ENCODE data around the gene LGI1. TPM values are rescaled to one million over a fixed set of nuclear protein-coding genes. Genes with fewer than 3 reads are reported as not detected.

The LGI1 gene
- total RNA-seq, 1 experiment from 2014 or later, result not detected

DNA sequence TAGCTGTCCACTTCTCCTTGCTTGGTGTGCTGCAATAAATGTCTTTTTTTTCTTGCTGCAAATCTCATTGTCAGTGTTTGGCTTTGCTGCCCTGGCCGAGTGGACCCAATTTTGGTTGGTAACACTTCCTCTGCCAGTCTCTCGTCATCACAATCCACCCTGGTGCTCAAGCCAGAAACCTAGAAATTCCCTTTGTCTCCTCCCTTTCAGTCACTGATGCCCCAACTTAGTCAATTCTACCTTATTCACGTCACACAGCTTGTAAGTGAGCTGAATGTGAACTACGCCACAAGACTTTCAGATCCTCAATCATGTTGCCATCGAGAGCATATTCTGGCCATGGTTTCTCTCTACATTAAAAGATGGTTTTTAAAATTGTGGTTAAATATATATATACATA lies 42.4 kb upstream of the LGI1 start:
- ChIA-PET CTCF (no interaction called here), POLR2A (no interaction called here)
- no peaks in the 10 kb centered on the region for H3K4me1 ChIP-seq (ENCODE audit: control insufficient read depth, insufficient read depth, low read length)
- in situ Hi-C loops (cut with HindIII; ENCODE audit: low pct_unique_long_range_greater_than_20kb, low sequenced_read_pairs) (no loop called here), intact Hi-C loops (cut with micrococcal nuclease; ENCODE audit: unreplicated experiment) (no loop called here)
- H3K9me3 ChIP-seq (ENCODE audit: control insufficient read depth, insufficient read depth, low read depth, low read length), result no peaks in the 10 kb centered on the region
- no peaks in the 10 kb centered on the region for H3K36me3 ChIP-seq (ENCODE audit: control insufficient read depth, insufficient read depth, low read length)
- no peak overlapping the region for H3K27ac ChIP-seq (ENCODE audit: low read length)
- no peak for ATAC-seq
- TF ChIP-seq TCF7L2 (IDR thresholded peaks at IDR 0.05; ENCODE audit: low read depth, low read length), result no peak
- TF ChIP-seq, protein P1, sequence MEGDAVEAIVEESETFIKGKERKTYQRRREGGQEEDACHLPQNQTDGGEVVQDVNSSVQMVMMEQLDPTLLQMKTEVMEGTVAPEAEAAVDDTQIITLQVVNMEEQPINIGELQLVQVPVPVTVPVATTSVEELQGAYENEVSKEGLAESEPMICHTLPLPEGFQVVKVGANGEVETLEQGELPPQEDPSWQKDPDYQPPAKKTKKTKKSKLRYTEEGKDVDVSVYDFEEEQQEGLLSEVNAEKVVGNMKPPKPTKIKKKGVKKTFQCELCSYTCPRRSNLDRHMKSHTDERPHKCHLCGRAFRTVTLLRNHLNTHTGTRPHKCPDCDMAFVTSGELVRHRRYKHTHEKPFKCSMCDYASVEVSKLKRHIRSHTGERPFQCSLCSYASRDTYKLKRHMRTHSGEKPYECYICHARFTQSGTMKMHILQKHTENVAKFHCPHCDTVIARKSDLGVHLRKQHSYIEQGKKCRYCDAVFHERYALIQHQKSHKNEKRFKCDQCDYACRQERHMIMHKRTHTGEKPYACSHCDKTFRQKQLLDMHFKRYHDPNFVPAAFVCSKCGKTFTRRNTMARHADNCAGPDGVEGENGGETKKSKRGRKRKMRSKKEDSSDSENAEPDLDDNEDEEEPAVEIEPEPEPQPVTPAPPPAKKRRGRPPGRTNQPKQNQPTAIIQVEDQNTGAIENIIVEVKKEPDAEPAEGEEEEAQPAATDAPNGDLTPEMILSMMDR (IDR thresholded peaks at IDR 0.05), result no peak
- no peak for TF ChIP-seq SIN3A (IDR thresholded peaks at IDR 0.05; ENCODE audit: borderline replicate concordance, insufficient read depth, low read depth, low read length)
- no peak for TF ChIP-seq POLR2AphosphoS5 (IDR thresholded peaks at IDR 0.05; ENCODE audit: low read depth, low read length)
- TF ChIP-seq, protein P2, sequence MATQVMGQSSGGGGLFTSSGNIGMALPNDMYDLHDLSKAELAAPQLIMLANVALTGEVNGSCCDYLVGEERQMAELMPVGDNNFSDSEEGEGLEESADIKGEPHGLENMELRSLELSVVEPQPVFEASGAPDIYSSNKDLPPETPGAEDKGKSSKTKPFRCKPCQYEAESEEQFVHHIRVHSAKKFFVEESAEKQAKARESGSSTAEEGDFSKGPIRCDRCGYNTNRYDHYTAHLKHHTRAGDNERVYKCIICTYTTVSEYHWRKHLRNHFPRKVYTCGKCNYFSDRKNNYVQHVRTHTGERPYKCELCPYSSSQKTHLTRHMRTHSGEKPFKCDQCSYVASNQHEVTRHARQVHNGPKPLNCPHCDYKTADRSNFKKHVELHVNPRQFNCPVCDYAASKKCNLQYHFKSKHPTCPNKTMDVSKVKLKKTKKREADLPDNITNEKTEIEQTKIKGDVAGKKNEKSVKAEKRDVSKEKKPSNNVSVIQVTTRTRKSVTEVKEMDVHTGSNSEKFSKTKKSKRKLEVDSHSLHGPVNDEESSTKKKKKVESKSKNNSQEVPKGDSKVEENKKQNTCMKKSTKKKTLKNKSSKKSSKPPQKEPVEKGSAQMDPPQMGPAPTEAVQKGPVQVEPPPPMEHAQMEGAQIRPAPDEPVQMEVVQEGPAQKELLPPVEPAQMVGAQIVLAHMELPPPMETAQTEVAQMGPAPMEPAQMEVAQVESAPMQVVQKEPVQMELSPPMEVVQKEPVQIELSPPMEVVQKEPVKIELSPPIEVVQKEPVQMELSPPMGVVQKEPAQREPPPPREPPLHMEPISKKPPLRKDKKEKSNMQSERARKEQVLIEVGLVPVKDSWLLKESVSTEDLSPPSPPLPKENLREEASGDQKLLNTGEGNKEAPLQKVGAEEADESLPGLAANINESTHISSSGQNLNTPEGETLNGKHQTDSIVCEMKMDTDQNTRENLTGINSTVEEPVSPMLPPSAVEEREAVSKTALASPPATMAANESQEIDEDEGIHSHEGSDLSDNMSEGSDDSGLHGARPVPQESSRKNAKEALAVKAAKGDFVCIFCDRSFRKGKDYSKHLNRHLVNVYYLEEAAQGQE (IDR thresholded peaks at IDR 0.05; ENCODE audit: insufficient read depth in 1 of 2, low read depth in 2 of 2, low read length in 1 of 2), result no peak
- DNase-seq (ENCODE audit: low read depth, low spot score), result no peak
- no peak overlapping the region for H3K4me3 ChIP-seq (ENCODE audit: low read depth in 2 of 2, low read length in 2 of 2)
- 0 out of 2 replicates have a peak, but pooled peaks cover 4% of the 10 kb centered on the region for H3K27me3 ChIP-seq (ENCODE audit: control insufficient read depth, insufficient read depth, low read length)
- no TSS peak for BruUV-seq (replicated peaks)

GRCh38 chr10:93716766-93717165 lies 41.0 kb upstream of the LGI1 start:
- Histone ChIP-seq H3K4me1 (ENCODE audit: control insufficient read depth, insufficient read depth, low read length) (no peaks in the 10 kb centered on the region), H3K4me3 (ENCODE audit: low read depth in 2 of 2, low read length in 2 of 2) (no peak overlapping the region), H3K9me3 (ENCODE audit: control insufficient read depth, insufficient read depth, low read depth, low read length) (no peaks in the 10 kb centered on the region), H3K27me3 (ENCODE audit: control insufficient read depth, insufficient read depth, low read length) (0 out of 2 replicates have a peak, but pooled peaks cover 4% of the 10 kb centered on the region), H3K36me3 (ENCODE audit: control insufficient read depth, insufficient read depth, low read length) (no peaks in the 10 kb centered on the region), H3K27ac (ENCODE audit: low read length) (no peak overlapping the region)
- ChIA-PET POLR2A (no interaction called here), CTCF (no interaction called here)
- no TSS peak for BruUV-seq (replicated peaks)
- DNase-seq (ENCODE audit: low read depth, low spot score) (no peak), ATAC-seq (no peak)
- intact Hi-C loops (cut with micrococcal nuclease; ENCODE audit: unreplicated experiment) (no loop called here), in situ Hi-C loops (cut with HindIII; ENCODE audit: low pct_unique_long_range_greater_than_20kb, low sequenced_read_pairs) (no loop called here)
- no peak for TF ChIP-seq SIN3A (IDR thresholded peaks at IDR 0.05; ENCODE audit: borderline replicate concordance, insufficient read depth, low read depth, low read length)

DNA sequence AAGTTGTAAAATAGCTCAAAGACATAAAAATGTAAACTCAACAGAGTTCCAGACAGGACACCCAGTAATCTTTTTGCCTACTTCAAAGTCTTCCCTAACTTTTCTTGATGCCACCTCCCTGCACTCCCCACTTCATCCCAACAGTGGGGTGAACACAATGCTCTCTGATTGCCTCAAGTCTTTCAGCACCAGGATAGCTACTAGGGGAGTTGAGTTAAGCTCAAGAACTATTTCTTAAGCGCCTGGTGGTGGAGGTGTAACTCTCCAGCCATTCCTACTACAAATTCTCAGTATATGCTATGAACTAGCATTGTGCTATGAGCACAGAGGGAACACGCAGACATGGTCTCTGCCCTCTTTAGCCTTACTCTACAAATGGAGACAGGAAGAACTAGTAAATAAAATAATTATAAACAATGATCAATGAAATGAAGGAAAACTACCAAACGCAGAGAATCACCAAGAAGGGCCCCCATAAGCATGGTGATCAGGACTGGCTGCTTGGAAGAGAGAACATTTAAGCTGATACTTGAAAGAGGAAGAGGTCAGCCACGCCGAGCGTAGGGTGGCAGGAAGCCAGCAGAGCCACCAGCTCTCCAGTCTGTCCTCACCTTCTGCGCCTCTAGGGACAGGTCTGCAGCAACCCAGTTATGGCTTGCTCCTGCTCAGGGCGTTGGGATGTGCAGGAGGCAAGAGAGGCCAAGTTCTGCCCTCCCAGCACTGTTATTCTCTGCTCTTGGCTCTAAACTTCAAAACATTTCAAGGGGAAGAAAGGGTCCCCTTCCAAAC lies 38.6 kb upstream of the LGI1 start:
- Histone ChIP-seq H3K9me3 (ENCODE audit: control insufficient read depth, insufficient read depth, low read depth, low read length) (no peaks in the 10 kb centered on the region), H3K27ac (ENCODE audit: low read length) (no peak overlapping the region), H3K27me3 (ENCODE audit: control insufficient read depth, insufficient read depth, low read length) (0 out of 2 replicates have a peak, but pooled peaks cover 4% of the 10 kb centered on the region), H3K4me1 (ENCODE audit: control insufficient read depth, insufficient read depth, low read length) (no peaks in the 10 kb centered on the region), H3K4me3 (ENCODE audit: low read depth in 2 of 2, low read length in 2 of 2) (no peak overlapping the region), H3K36me3 (ENCODE audit: control insufficient read depth, insufficient read depth, low read length) (no peaks in the 10 kb centered on the region)
- CTCF ChIA-PET, result no interaction called here
- in situ Hi-C loops (cut with HindIII; ENCODE audit: low pct_unique_long_range_greater_than_20kb, low sequenced_read_pairs), result no loop called here
- no peak for DNase-seq (ENCODE audit: low read depth, low spot score)
- intact Hi-C loops (cut with micrococcal nuclease; ENCODE audit: unreplicated experiment), result no loop called here
- 0 out of 2 replicates have a peak, but pooled peaks have one; percentile 56 for ATAC-seq
- POLR2A ChIA-PET, result interaction anchor here (0.6 kb wide), 1 partner anchor 87 kb away, joined by 4 read pairs; no protein-coding TSS in a partner anchor
- TF ChIP-seq, protein P2 (IDR thresholded peaks at IDR 0.05; ENCODE audit: insufficient read depth in 1 of 2, low read depth in 2 of 2, low read length in 1 of 2), result peak in 1 of 2 experiments; percentile 45; a peak in 1 of 4 replicates
- no peak for TF ChIP-seq POLR2AphosphoS5 (IDR thresholded peaks at IDR 0.05; ENCODE audit: low read depth, low read length)
- TF ChIP-seq, protein P1 (IDR thresholded peaks at IDR 0.05), result no peak
- BruUV-seq (replicated peaks), result no TSS peak

Measured in Panc1 (cell line).